ENCODE results near the gene MSN.

DNA sequence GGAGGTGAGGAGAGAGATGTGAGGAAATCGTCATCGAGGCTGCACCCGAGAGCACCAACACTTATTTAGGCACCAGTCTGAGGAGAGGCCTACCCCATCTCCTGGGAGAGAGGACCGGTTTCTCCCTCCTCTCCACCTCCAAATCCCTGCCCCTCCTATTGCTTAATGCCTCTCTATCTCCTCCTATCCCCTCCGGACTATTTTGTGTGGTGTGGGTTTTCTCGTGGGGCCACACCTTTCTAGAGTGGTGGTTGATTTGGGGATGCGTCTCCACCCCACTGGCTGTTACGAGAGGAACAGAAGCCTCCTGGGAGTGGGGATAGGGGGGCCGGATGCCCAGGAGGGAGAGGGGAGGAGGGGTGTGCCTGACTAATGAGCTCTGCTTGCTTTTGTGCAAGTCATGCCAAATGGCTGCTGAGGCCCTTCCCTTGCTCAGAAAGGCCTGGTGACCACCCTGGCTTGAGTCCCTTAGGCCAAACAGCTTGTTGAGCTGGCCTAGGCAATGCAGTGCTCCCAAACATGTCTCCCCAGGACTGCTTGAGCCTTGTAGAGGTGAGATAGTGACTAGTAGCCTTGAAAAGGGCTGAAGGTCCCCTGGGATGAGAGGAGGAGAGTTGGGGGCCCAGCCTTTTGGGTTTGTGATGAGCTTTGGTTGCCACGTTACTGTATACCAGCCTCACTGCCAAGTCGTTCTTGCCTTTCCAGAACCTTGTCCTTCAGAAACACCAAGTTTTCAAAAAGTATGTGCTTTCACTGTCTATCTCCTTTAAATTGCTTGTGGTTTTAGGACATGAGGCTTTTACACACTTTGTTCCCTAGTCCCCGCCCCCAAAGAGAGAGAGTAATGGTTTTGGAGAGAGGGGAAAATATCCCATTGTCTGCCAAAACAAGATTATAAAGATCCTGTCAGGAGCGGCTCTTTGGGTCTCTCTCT, 1.2 kb downstream of the MSN start:
- TF ChIP-seq, protein P1, sequence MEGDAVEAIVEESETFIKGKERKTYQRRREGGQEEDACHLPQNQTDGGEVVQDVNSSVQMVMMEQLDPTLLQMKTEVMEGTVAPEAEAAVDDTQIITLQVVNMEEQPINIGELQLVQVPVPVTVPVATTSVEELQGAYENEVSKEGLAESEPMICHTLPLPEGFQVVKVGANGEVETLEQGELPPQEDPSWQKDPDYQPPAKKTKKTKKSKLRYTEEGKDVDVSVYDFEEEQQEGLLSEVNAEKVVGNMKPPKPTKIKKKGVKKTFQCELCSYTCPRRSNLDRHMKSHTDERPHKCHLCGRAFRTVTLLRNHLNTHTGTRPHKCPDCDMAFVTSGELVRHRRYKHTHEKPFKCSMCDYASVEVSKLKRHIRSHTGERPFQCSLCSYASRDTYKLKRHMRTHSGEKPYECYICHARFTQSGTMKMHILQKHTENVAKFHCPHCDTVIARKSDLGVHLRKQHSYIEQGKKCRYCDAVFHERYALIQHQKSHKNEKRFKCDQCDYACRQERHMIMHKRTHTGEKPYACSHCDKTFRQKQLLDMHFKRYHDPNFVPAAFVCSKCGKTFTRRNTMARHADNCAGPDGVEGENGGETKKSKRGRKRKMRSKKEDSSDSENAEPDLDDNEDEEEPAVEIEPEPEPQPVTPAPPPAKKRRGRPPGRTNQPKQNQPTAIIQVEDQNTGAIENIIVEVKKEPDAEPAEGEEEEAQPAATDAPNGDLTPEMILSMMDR (IDR thresholded peaks at IDR 0.05; ENCODE audit: poor library complexity): no peak
- TF ChIP-seq EZH2 (IDR thresholded peaks at IDR 0.05; ENCODE audit: borderline replicate concordance): no peak
